K562 (cell line): Measurements from ENCODE around the gene ANKRD60. TPM values are rescaled to one million over a fixed set of nuclear protein-coding genes. Genes with fewer than 3 reads are reported as not detected.

Experiments used
- CXXC5 ChIP-seq: fragments of 250-450 bp; sonication (Bioruptor Pico); IDR thresholded peaks from 2 replicates; pipeline ENCODE4 v1.8.0; 2022; ENCODE audit warnings: inconsistent platforms, mild to moderate bottlenecking, moderate library complexity
- GATAD2A ChIP-seq: fragments of 450-650 bp; IDR thresholded peaks from 2 replicates; pipeline ENCODE4 v1.6.1; 2017
- HDAC3 ChIP-seq: fragments of 450-650 bp; IDR thresholded peaks from 2 replicates; pipeline ENCODE4 v1.6.1; 2018; ENCODE audit warnings: borderline replicate concordance, mild to moderate bottlenecking, moderate library complexity; ENCODE audit not compliant: partially characterized antibody
- KDM4B ChIP-seq, 2 experiments: fragments of 450-650 bp in 1 of 2; sonication (generic) in 1 of 2; IDR thresholded peaks; 2 replicates each; pipeline ENCODE4 v1.6.1; 2016 to 2017; ENCODE audit warnings: borderline replicate concordance in 2 of 2, antibody characterized with exemption in 1 of 2, low read depth in 1 of 2, mild to moderate bottlenecking in 1 of 2
- MTA1 ChIP-seq: fragments of 450-650 bp; IDR thresholded peaks from 2 replicates; pipeline ENCODE4 v1.6.1; 2017; ENCODE audit warnings: borderline replicate concordance
- NCOR1 ChIP-seq: fragments of 450-650 bp; IDR thresholded peaks from 2 replicates; pipeline ENCODE4 v1.6.1; 2016; ENCODE audit warnings: mild to moderate bottlenecking, moderate library complexity
- PHB ChIP-seq: fragments of 250-450 bp; sonication (Bioruptor Pico); IDR thresholded peaks from 2 replicates; pipeline ENCODE4 v1.5.0; 2021
- RAD51 ChIP-seq: fragments of 450-650 bp; IDR thresholded peaks from 2 replicates; pipeline ENCODE4 v1.7.1; 2016; ENCODE audit warnings: low read depth, mild to moderate bottlenecking, borderline replicate concordance
- RREB1 ChIP-seq: fragments of 250-450 bp; sonication (Bioruptor Pico); IDR thresholded peaks from 2 replicates; pipeline ENCODE4 v1.4.0; 2020
- SP1 ChIP-seq: sonication (generic); formaldehyde crosslinking; IDR thresholded peaks from 2 replicates; pipeline ENCODE4 v1.8.1; 2022; ENCODE audit warnings: mild to moderate bottlenecking, missing genetic modification reagents
- USF1 ChIP-seq: sonication (generic); formaldehyde crosslinking; IDR thresholded peaks from 2 replicates; pipeline ENCODE4 v1.9.0; 2022; ENCODE audit warnings: mild to moderate bottlenecking, missing genetic modification reagents
- ZBTB11 ChIP-seq, 3 experiments: fragments of 200-800 bp in 1 of 3; fragments of 250-450 bp in 1 of 3; fragments of 450-650 bp in 1 of 3; sonication (Bioruptor Pico) in 1 of 3; sonication (Bioruptor generic) in 1 of 3; formaldehyde crosslinking in 1 of 3; IDR thresholded peaks; 2 replicates each; pipeline versions ENCODE4 v1.6.1 to v1.8.0; 2016 to 2022; ENCODE audit warnings: mild to moderate bottlenecking in 2 of 3, missing genetic modification characterization in 2 of 3, missing compliant biosample characterization in 1 of 3, moderate library complexity in 1 of 3
- ZNF197 ChIP-seq: fragments of 200-800 bp; sonication (Bioruptor generic); IDR thresholded peaks from 2 replicates; pipeline ENCODE4 v1.6.1; 2016; ENCODE audit warnings: low read depth, missing genetic modification characterization, missing compliant biosample characterization
- ZNF239 ChIP-seq: fragments of 250-450 bp; sonication (Bioruptor Pico); IDR thresholded peaks from 2 replicates; pipeline ENCODE4 v1.4.0; 2020; ENCODE audit warnings: mild to moderate bottlenecking
- ZNF445 ChIP-seq: fragments of 250-450 bp; sonication (Bioruptor Pico); IDR thresholded peaks from 2 replicates; pipeline ENCODE4 v1.4.0; 2020; ENCODE audit warnings: low read depth, mild to moderate bottlenecking, moderate library complexity
- ZNF717 ChIP-seq: fragments of 250-450 bp; sonication (Bioruptor Pico); IDR thresholded peaks from 2 replicates; pipeline ENCODE4 v1.5.0; 2021
- ZNF740 ChIP-seq, 3 experiments: fragments of 200-800 bp in 1 of 3; sonication (Bioruptor generic) in 1 of 3; sonication (generic) in 1 of 3; formaldehyde crosslinking in 1 of 3; IDR thresholded peaks; 2 replicates each; pipeline versions ENCODE4 v1.6.1 to v1.8.0; 2016 to 2022; ENCODE audit warnings: mild to moderate bottlenecking in 2 of 3, missing compliant biosample characterization in 2 of 3, missing genetic modification characterization in 2 of 3, missing genetic modification reagents in 1 of 3
- polyA plus RNA-seq, 8 experiments: library from polyadenylated mRNA; depleted of rRNA in 4 of 8; stranded (reverse) in 5 of 8; unstranded in 3 of 8; fragments of >200 nt; fragmentation: Nextera tagmentation in 2 of 8; fragmentation: Illumina TruSeq in 1 of 8; extraction: Ambion mirVana in 2 of 8; extraction: Trizol in 1 of 8; gene quantifications; 2 replicates each; pipeline versions ENCODE4 v1.2.1 to v1.2.3, GENCODE V29; 2011 to 2014; ENCODE audit warnings: inconsistent platforms in 1 of 8, missing spikeins in 1 of 8
- total RNA-seq, 7 experiments: library from RNA; depleted of rRNA in 6 of 7; stranded (reverse); fragments of >200 nt in 6 of 7; fragmentation: Illumina TruSeq in 2 of 7; extraction: Trizol in 2 of 7; gene quantifications; 2 replicates each; pipeline versions ENCODE4 v1.2.1 to v1.2.3, GENCODE V29; 2011 to 2021; ENCODE audit warnings: low replicate concordance in 1 of 7

ANKRD60 gene
- total and polyA plus RNA-seq, 9 of the 15 experiments (the other 6 are each of a cell fraction or from before 2014, with no cell fraction given), result not detected

GRCh38 chr20:58256842-58257241 is 28.4 kb upstream of the ANKRD60 start (continued):
- no peak for TF ChIP-seq ZNF445 (CRISPR knock-in tag)
- 0 out of 2 replicates have a peak, but pooled peaks have one; percentile 37 for TF ChIP-seq ZNF239 (CRISPR knock-in tag)
- TF ChIP-seq ZNF740 (CRISPR knock-in tag; IDR thresholded peaks at IDR 0.05), result no peak
- TF ChIP-seq ZNF740 (tag; IDR thresholded peaks at IDR 0.05), result no peak
- no peak for TF ChIP-seq SP1 (CRISPR knock-in tag)
- no peak for TF ChIP-seq GATAD2A
- TF ChIP-seq ZBTB11 (CRISPR knock-in tag; IDR thresholded peaks at IDR 0.05), result peak in 1 of 3 experiments; percentile 54; a peak in 1 of 6 replicates
- TF ChIP-seq RAD51, result peak; percentile 70
- no peak for TF ChIP-seq ZNF717 (CRISPR knock-in tag)
- peak; percentile 67 for TF ChIP-seq USF1 (CRISPR knock-in tag)
- TF ChIP-seq NCOR1, result no peak
- no peak for TF ChIP-seq MTA1
- TF ChIP-seq PHB (CRISPR knock-in tag), result no peak
- TF ChIP-seq HDAC3, result peak; percentile 58
- TF ChIP-seq ZNF197 (CRISPR knock-in tag), result no peak
- no peak for TF ChIP-seq KDM4B (IDR thresholded peaks at IDR 0.05; ENCODE audit: borderline replicate concordance in 2 of 2, low read depth in 1 of 2)
- peak; percentile 80 for TF ChIP-seq CXXC5 (CRISPR knock-in tag)
- no peak for TF ChIP-seq RREB1 (CRISPR knock-in tag)
